Ramos (cell line): ENCODE results near the gene MEP1B.
"Not testable (repeated sequence)": the region's sequence is repeated elsewhere in the genome, so short reads cannot be mapped to it uniquely, and the experiment has no call there.

Experiments used
- in situ Hi-C: fragments of 300-500 bp; cut with MboI; formaldehyde crosslinking; loops from one replicate; pipeline ENCODE4 v1.14.3; 2022; ENCODE audit warnings: low sequenced_read_pairs; ENCODE audit not compliant: unreplicated experiment

Gene MEP1B

DNA sequence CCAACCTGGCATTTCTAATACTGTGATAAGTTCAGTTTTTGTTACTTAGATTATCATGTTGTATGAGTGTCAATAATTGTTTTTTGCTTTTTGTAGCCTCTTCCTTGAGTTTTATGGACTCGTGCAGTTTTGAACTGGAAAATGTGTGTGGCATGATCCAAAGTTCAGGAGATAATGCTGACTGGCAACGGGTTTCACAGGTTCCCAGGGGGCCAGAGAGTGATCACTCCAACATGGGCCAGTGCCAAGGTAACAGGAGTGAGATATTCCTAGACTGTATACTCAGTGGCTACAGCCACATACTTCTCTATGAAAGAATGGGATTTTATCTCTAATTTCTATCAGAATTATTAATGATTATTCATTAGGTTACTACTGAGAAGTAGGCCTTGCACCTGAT, 18.2 kb downstream of the MEP1B start:
- in situ Hi-C loops, result no loop called here

GRCh38 chr18:32208577-32208976, 18.7 kb downstream of the MEP1B start:
- in situ Hi-C loops, result no loop called here

DNA sequence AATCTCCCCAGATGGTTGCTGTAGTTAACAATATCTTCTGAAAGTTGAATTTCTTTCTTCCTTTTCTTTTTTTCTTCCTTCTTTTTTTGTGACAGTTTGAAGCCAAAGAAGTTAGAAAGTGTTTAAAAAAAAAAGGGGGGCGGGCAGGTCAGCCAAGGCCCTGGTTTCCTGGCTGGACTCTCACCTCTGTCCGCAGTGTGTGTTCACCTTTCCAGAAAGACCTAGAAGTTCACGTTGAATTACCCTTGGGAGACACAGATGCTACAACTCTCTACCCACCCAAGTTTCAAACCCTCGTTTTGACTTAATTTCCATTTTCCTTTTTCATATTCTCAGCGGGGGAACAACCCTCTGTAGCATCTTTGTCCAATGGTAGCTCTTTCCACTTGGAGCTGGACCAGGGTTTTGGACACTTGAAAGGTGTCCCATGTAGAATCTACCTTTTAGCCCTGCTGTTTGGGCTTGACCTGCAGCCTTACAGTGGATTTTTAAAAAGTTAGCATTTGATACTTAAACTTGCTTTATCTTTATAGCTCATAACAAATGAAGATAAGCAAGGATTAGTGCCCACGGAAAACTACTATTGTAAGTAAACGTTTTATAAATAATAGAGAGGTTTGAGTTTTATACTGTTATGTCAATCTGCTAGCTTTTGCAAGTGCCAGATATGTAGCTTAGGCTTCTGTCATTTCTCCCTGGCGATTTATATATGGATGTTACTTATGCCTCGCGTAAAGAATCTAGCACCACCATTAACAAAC, 20.0 kb downstream of the MEP1B start:
- in situ Hi-C loops, result no loop called here

GRCh38 chr18:32213693-32214092, 23.9 kb downstream of the MEP1B start:
- in situ Hi-C loops, result no loop called here

GRCh38 chr18:32216390-32216789, 26.6 kb downstream of the MEP1B start:
- in situ Hi-C loops, result no loop called here

DNA sequence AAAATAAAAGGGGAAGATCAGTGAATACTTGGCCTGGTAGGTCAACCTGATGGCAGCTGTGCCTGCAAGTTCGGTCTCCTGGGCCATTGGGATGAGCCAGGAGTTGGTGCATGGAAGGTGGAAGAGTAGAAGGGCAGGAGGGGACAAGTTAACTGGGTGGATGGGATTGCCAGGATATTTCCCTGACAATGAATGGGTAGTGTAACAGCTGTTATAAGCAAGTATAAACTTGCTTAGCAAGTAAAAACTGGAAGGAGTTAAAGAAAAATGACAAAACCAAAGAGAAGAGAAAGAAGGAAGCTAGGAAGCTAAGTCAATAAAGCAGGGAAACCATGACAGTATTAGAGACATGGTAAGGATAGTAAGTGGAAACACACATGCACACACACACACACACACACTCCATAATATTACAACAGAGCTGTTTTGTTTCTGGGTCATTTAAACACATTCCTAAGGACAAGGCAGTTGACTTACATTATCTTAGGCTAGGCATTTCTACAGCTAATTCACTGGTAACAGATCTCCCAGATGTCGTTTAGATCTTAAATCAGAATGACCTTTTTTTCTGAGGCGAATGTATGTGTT, 29.7 kb downstream of the MEP1B start:
- in situ Hi-C loops, result no loop called here

GRCh38 chr18:32233348-32233747, 43.5 kb downstream of the MEP1B start:
- in situ Hi-C loops, result not testable (repeated sequence)

GRCh38 chr18:32237049-32237448, 47.2 kb downstream of the MEP1B start:
- in situ Hi-C loops, result no loop called here

GRCh38 chr18:32238635-32239268, 48.9 kb downstream of the MEP1B start:
- in situ Hi-C loops, result no loop called here

- in situ Hi-C loops, result no loop called here
These were observed 52.6 kb downstream of the MEP1B start for GRCh38 chr18:32242395-32242794.

DNA sequence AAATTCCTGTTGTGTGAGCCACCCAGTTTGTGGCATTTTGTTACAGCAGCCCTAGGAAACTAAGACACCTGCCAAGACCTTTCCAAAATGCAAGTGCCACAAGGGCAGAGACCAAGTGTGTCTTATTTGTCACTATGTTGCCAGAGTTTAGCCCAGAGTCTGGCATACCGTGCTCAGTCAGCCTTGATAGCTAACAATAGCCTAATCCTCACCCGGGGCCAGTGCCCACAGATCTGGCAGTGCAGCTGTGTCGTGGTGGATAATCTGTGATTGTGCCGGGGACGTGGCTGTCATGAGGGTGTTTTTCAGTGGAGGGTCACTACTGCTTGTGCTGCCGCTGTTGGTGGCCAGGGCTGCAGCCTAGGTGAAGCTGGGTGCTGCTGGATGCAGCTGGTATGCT, 53.5 kb downstream of the MEP1B start:
- in situ Hi-C loops, result no loop called here

GRCh38 chr18:32244881-32245280, 55.0 kb downstream of the MEP1B start:
- in situ Hi-C loops, result no loop called here

DNA sequence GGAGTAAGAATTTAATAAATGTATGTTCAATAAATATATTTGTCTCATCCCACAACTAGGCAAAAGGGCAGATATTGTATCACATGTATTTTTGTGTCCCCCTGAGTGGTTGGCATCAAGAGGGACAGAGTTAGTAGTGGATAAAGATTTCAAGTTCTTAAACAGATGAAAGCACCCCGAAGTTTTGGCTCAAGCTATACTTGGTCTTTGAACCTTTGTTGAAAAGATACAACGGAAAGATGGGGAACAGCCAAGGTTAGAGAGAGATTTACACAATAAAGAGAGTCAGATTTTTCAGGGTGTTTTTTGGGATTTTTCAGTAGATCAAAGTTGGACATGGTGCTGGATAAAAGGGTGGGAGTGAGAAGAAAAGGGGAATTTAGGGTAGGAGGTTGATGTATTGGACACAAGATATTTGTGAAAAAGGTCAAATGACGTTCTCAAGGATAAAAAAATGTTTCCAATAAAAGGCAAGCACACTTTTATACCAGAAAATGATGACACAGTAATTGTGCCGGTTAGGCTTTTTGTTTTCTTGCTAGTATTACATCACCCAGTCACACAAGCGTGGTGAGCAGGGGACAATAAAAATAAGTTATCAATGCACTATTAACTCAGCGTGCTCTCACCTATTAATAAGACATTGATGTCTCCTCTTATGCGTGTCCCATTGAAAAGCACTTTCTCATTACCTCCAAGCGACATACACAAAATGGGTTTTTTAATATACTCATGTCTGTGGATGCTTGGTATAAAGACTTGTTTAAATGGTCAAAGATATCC, 59.5 kb downstream of the MEP1B start:
- in situ Hi-C loops, result no loop called here

GRCh38 chr18:32251466-32251865, 61.6 kb downstream of the MEP1B start:
- in situ Hi-C loops, result no loop called here

DNA sequence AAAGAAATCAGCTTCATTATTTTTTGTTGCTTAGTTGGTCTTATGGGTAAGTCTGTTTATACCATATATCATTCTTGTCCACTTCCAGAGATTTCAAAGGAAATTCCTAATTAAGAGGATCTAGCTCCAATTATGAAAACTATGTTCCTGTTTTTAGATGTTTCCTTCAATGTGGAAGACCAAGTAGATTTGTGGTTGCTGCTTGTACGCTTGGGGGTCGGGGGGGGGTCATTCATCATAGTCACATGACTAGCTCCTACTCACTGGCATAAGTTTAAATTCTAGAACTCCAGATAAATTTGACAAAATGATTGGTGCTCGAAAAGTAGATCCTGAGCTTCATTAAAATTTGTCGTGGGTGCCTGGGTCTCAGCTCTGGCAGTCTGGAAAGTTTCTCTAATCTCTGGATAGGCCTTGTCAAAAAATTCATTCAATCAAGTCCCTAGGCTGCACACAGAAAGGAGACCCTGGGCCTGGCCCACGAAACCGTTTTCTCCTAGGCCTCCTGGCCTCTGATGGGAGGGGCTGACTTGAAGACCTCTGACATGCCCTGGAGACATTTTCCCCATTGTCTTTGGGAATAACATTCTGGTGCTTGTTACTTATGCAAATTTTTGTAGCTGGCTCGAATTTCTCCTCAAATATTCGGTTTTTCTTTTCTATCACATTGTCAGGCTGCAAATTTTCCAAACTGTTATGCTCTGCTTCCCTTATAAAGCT, 62.5 kb downstream of the MEP1B start:
- in situ Hi-C loops, result no loop called here

DNA sequence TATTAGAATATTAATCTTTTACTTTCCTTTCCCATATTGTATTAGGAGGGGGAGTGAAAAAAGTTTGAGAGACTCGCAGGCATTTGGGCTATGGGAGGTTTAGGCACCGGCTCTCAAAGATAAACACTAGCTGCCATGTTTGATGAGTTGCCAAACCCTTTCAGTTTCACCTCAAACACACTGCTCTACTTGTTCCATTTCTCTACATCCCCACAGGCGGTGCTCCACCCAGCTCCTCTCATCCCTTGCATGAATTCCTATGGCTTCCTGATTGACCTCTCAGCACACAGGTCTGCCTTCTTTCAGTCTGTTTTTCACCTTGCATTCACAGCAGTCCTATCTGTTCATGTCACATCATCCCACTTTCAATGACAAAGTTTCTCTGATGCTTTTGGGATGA, 65.7 kb downstream of the MEP1B start:
- in situ Hi-C loops, result no loop called here

- in situ Hi-C loops, result no loop called here
These were observed 67.4 kb downstream of the MEP1B start for GRCh38 chr18:32257084-32257785.

- in situ Hi-C loops, result no loop called here
These were observed 68.3 kb downstream of the MEP1B start for GRCh38 chr18:32258148-32258547.

GRCh38 chr18:32258558-32259204, 68.8 kb downstream of the MEP1B start:
- in situ Hi-C loops, result no loop called here
